K562 (cell line): Measurements from ENCODE around the gene DGCR2. TPM values are rescaled to one million over a fixed set of nuclear protein-coding genes. Genes with fewer than 3 reads are reported as not detected.
A peak's percentile ranks its signal among the peaks of the same experiment; 100 is the strongest.

Source experiments
- ATF4 ChIP-seq: fragments of 450-650 bp; formaldehyde crosslinking; IDR thresholded peaks from 2 replicates; pipeline ENCODE4 v1.4.0; 2022; ENCODE audit warnings: mild to moderate bottlenecking, moderate library complexity
- CREM ChIP-seq: IDR thresholded peaks from 2 replicates; pipeline ENCODE4 v1.6.1; 2014; ENCODE audit warnings: antibody characterized with exemption, low read depth
- E2F1 ChIP-seq: sonication (generic); formaldehyde crosslinking; IDR thresholded peaks from 2 replicates; pipeline ENCODE4 v1.8.1; 2023; ENCODE audit warnings: mild to moderate bottlenecking, missing genetic modification reagents, moderate library complexity
- GATAD2A ChIP-seq: fragments of 450-650 bp; IDR thresholded peaks from 2 replicates; pipeline ENCODE4 v1.6.1; 2017
- L3MBTL2 ChIP-seq: fragments of 450-650 bp; IDR thresholded peaks from 2 replicates; pipeline ENCODE4 v1.6.1; 2016; ENCODE audit warnings: mild to moderate bottlenecking, moderate library complexity
- MAX ChIP-seq: sonication (generic); formaldehyde crosslinking; IDR thresholded peaks from 2 replicates; pipeline ENCODE4 v1.9.0; 2022; ENCODE audit warnings: mild to moderate bottlenecking, missing genetic modification reagents
- RAD51 ChIP-seq: fragments of 450-650 bp; IDR thresholded peaks from 2 replicates; pipeline ENCODE4 v1.7.1; 2016; ENCODE audit warnings: low read depth, mild to moderate bottlenecking, borderline replicate concordance
- RHOXF2B ChIP-seq: fragments of 250-450 bp; sonication (Bioruptor Pico); conservative IDR thresholded peaks from 2 replicates; pipeline ENCODE4 v1.5.1; 2021
- TEAD4 ChIP-seq, 2 experiments: sonication (generic) in 1 of 2; formaldehyde crosslinking in 1 of 2; IDR thresholded peaks; 2 replicates each; pipeline versions ENCODE4 v1.6.1 to v1.8.0; 2012 to 2022; ENCODE audit warnings: borderline replicate concordance in 1 of 2, inconsistent platforms in 1 of 2, low read length in 1 of 2, mild to moderate bottlenecking in 1 of 2, missing genetic modification reagents in 1 of 2
- TOE1 ChIP-seq, 2 experiments: fragments of 450-650 bp in 1 of 2; sonication (generic) in 1 of 2; formaldehyde crosslinking in 1 of 2; IDR thresholded peaks; 2 replicates each; pipeline versions ENCODE4 v1.7.1 to v1.8.0; 2016 to 2022; ENCODE audit warnings: borderline replicate concordance in 2 of 2, mild to moderate bottlenecking in 2 of 2, antibody characterized with exemption in 1 of 2, inconsistent platforms in 1 of 2, low read depth in 1 of 2, missing genetic modification reagents in 1 of 2, moderate library complexity in 1 of 2
- WHSC1 ChIP-seq: IDR thresholded peaks from one replicate; pipeline ENCODE4 v1.6.1; 2012; ENCODE audit warnings: low read length, control low read depth, inconsistent platforms
- polyA plus RNA-seq, 8 experiments: library from polyadenylated mRNA; depleted of rRNA in 4 of 8; stranded (reverse) in 5 of 8; unstranded in 3 of 8; fragments of >200 nt; fragmentation: Nextera tagmentation in 2 of 8; fragmentation: Illumina TruSeq in 1 of 8; extraction: Ambion mirVana in 2 of 8; extraction: Trizol in 1 of 8; gene quantifications; 2 replicates each; pipeline versions ENCODE4 v1.2.1 to v1.2.3, GENCODE V29; 2011 to 2014; ENCODE audit warnings: inconsistent platforms in 1 of 8, missing spikeins in 1 of 8
- total RNA-seq, 7 experiments: library from RNA; depleted of rRNA in 6 of 7; stranded (reverse); fragments of >200 nt in 6 of 7; fragmentation: Illumina TruSeq in 2 of 7; extraction: Trizol in 2 of 7; gene quantifications; 2 replicates each; pipeline versions ENCODE4 v1.2.1 to v1.2.3, GENCODE V29; 2011 to 2021; ENCODE audit warnings: low replicate concordance in 1 of 7

The DGCR2 gene
- total and polyA plus RNA-seq, 9 of the 15 experiments (the other 6 are each of a cell fraction or from before 2014, with no cell fraction given) = 0.69 to 101 (median 56.4) TPM

GRCh38 chr22:19142394-19142793 is 20.2 kb upstream of the DGCR2 start (continued):
- TF ChIP-seq ATF4 (CRISPR knock-in tag) = no peak
- TF ChIP-seq MAX (CRISPR knock-in tag) = no peak
- no peak for TF ChIP-seq RAD51
- TF ChIP-seq L3MBTL2 = no peak
- TF ChIP-seq E2F1 = no peak
- TF ChIP-seq WHSC1 = no peak
- no peak for TF ChIP-seq CREM
- TF ChIP-seq TOE1 (IDR thresholded peaks at IDR 0.05; ENCODE audit: borderline replicate concordance) = no peak
- 0 out of 2 replicates have a peak, but pooled peaks have one; percentile 26 for TF ChIP-seq TOE1 (CRISPR knock-in tag; IDR thresholded peaks at IDR 0.05; ENCODE audit: borderline replicate concordance, low read depth)
- no peak for TF ChIP-seq TEAD4 (IDR thresholded peaks at IDR 0.05; ENCODE audit: low read length)
- no peak for TF ChIP-seq TEAD4 (CRISPR knock-in tag; IDR thresholded peaks at IDR 0.05; ENCODE audit: borderline replicate concordance)
- no peak for TF ChIP-seq GATAD2A
- no peak for TF ChIP-seq RHOXF2B
